ENCODE measurements around the gene ACO2.

GRCh38 chr22:41478473-41478872 lies 9.6 kb downstream of the ACO2 start:
- TF ChIP-seq ELK1 (IDR thresholded peaks at IDR 0.05; ENCODE audit: borderline replicate concordance, low read depth, low read length) (no peak), CTCF (conservative IDR thresholded peaks at IDR 0.05; ENCODE audit: low read depth, low read length) (no peak), POLR2A (IDR thresholded peaks at IDR 0.05; ENCODE audit: low read depth, low read length) (no peak), RFX5 (IDR thresholded peaks at IDR 0.05; ENCODE audit: low read depth, low read length) (no peak), CEBPB (IDR thresholded peaks at IDR 0.05; ENCODE audit: low read depth, low read length) (no peak), NFE2L2 (IDR thresholded peaks at IDR 0.05; ENCODE audit: low read depth, low read length) (no peak), FOS (IDR thresholded peaks at IDR 0.05; ENCODE audit: low read depth, low read length) (no peak), RAD21 (IDR thresholded peaks at IDR 0.05; ENCODE audit: low read length) (no peak), MXI1 (IDR thresholded peaks at IDR 0.05; ENCODE audit: borderline replicate concordance, low read depth, low read length) (no peak), CHD1 (IDR thresholded peaks at IDR 0.05; ENCODE audit: low read depth, low read length) (no peak), MAFK (IDR thresholded peaks at IDR 0.05; ENCODE audit: low read depth, low read length) (no peak), RCOR1 (IDR thresholded peaks at IDR 0.05; ENCODE audit: insufficient replicate concordance, low read length) (no peak)
